H9 (cell line): ENCODE measurements around the gene CACNA1D. TPM values are rescaled to one million over a fixed set of nuclear protein-coding genes. Genes with fewer than 3 reads are reported as not detected.

Source experiments
- DNase-seq: peaks from one replicate; pipeline ENCODE4 v3.0.0-alpha.2; 2017
- H2AFZ ChIP-seq: one replicate; pipeline ENCODE4 v1.6.1; 2013; ENCODE audit warnings: mild to moderate bottlenecking, low read length, control low read depth, moderate library complexity
- H2AK5ac ChIP-seq: 2 replicates; pipeline ENCODE4 v1.6.1; 2013; ENCODE audit warnings: low read length, control low read depth, mixed read lengths; ENCODE audit not compliant: insufficient read length
- H2BK120ac ChIP-seq: one replicate; pipeline ENCODE4 v1.6.1; 2013; ENCODE audit warnings: low read depth, mild to moderate bottlenecking, low read length, control low read depth, inconsistent platforms; ENCODE audit not compliant: poor library complexity, severe bottlenecking
- H2BK12ac ChIP-seq: 2 replicates; pipeline ENCODE4 v1.6.1; 2013; ENCODE audit warnings: low read length, control low read depth, mixed read lengths, low read depth; ENCODE audit not compliant: insufficient read length
- H2BK15ac ChIP-seq: 2 replicates; pipeline ENCODE4 v1.6.1; 2013; ENCODE audit warnings: low read depth, low read length, control low read depth
- H2BK20ac ChIP-seq: one replicate; pipeline ENCODE4 v1.6.1; 2013; ENCODE audit warnings: low read depth, mild to moderate bottlenecking, low read length, control low read depth, inconsistent platforms; ENCODE audit not compliant: poor library complexity, severe bottlenecking
- H2BK5ac ChIP-seq: 2 replicates; pipeline ENCODE4 v1.6.1; 2013; ENCODE audit warnings: low read length, control low read depth, mixed read lengths; ENCODE audit not compliant: insufficient read length
- H3K14ac ChIP-seq: 2 replicates; pipeline ENCODE4 v1.6.1; 2013; ENCODE audit warnings: low read length, control low read depth; ENCODE audit not compliant: insufficient read depth
- H3K18ac ChIP-seq: 2 replicates; pipeline ENCODE4 v1.6.1; 2013; ENCODE audit warnings: low read depth, mild to moderate bottlenecking, mixed read lengths, low read length, control low read depth; ENCODE audit not compliant: insufficient read length
- H3K23ac ChIP-seq: 2 replicates; pipeline ENCODE4 v1.6.1; 2013; ENCODE audit warnings: low read length, control low read depth, mixed read lengths, low read depth; ENCODE audit not compliant: insufficient read length
- H3K23me2 ChIP-seq: 2 replicates; pipeline ENCODE4 v1.6.1; 2013; ENCODE audit warnings: low read depth, mild to moderate bottlenecking, mixed read lengths, low read length, control low read depth; ENCODE audit not compliant: insufficient read length, poor library complexity, severe bottlenecking
- H3K27ac ChIP-seq: 2 replicates; pipeline ENCODE4 v1.5.1; 2013; ENCODE audit warnings: low read length, control low read depth, mixed read lengths, low read depth; ENCODE audit not compliant: insufficient read length
- H3K27me3 ChIP-seq: 2 replicates; pipeline ENCODE4 v1.6.1; 2013; ENCODE audit warnings: low read length, control low read depth, inconsistent platforms; ENCODE audit not compliant: insufficient read depth
- H3K4ac ChIP-seq: 2 replicates; pipeline ENCODE4 v1.6.1; 2013; ENCODE audit warnings: low read depth, mild to moderate bottlenecking, control low read depth, inconsistent platforms, low read length, moderate library complexity
- H3K4me1 ChIP-seq: 2 replicates; pipeline ENCODE4 v1.6.1; 2013; ENCODE audit warnings: low read length, control low read depth, inconsistent platforms; ENCODE audit not compliant: insufficient read depth
- H3K4me2 ChIP-seq: 2 replicates; pipeline ENCODE4 v1.6.1; 2013; ENCODE audit warnings: low read length, control low read depth, mixed read lengths; ENCODE audit not compliant: insufficient read length, insufficient read depth
- H3K56ac ChIP-seq: 2 replicates; pipeline ENCODE4 v1.6.1; 2013; ENCODE audit warnings: low read depth, mild to moderate bottlenecking, mixed read lengths, low read length, control low read depth; ENCODE audit not compliant: insufficient read length
- H3K79me1 ChIP-seq: 2 replicates; pipeline ENCODE4 v1.6.1; 2013; ENCODE audit warnings: low read depth, mild to moderate bottlenecking, moderate library complexity, low read length, control low read depth, inconsistent platforms; ENCODE audit not compliant: insufficient read depth, poor library complexity, severe bottlenecking
- H3K79me2 ChIP-seq: 2 replicates; pipeline ENCODE4 v1.6.1; 2013; ENCODE audit warnings: low read length, control low read depth, inconsistent platforms; ENCODE audit not compliant: insufficient read depth
- H3K9ac ChIP-seq: 2 replicates; pipeline ENCODE4 v1.6.1; 2013; ENCODE audit warnings: low read length, control low read depth, mixed read lengths; ENCODE audit not compliant: insufficient read length; ENCODE audit errors: extremely low read depth
- H3K9me3 ChIP-seq: one replicate; pipeline ENCODE4 v1.6.1; 2013; ENCODE audit warnings: low read depth, low read length, inconsistent platforms; ENCODE audit not compliant: control insufficient read depth
- H3T11ph ChIP-seq: one replicate; pipeline ENCODE4 v1.6.1; 2013; ENCODE audit warnings: mild to moderate bottlenecking, low read length, control low read depth, inconsistent platforms
- H4K20me1 ChIP-seq: one replicate; pipeline ENCODE4 v1.6.1; 2013; ENCODE audit not compliant: control insufficient read depth, insufficient read length, insufficient read depth
- H4K5ac ChIP-seq: 2 replicates; pipeline ENCODE4 v1.6.1; 2013; ENCODE audit warnings: low read depth, mild to moderate bottlenecking, mixed read lengths, low read length, control low read depth; ENCODE audit not compliant: insufficient read length
- H4K8ac ChIP-seq: replicated peaks from 2 replicates; pipeline ENCODE4 v1.6.1; 2013; ENCODE audit warnings: low read length, control low read depth, mixed read lengths, low read depth; ENCODE audit not compliant: insufficient read length
- H4K91ac ChIP-seq: 2 replicates; pipeline ENCODE4 v1.6.1; 2013; ENCODE audit warnings: low read depth, mild to moderate bottlenecking, moderate library complexity, mixed read lengths, low read length, control low read depth; ENCODE audit not compliant: insufficient read length
- H3K27ac Mint-ChIP-seq, 3 experiments: 2 replicates in 2 of 3; 3 replicates in 1 of 3; pipeline ENCODE4 v1.8.0; 2020 to 2021; ENCODE audit warnings: mixed read lengths in 3 of 3, mild to moderate bottlenecking in 1 of 3, moderate library complexity in 1 of 3
- H3K27me3 Mint-ChIP-seq: 2 replicates; pipeline ENCODE4 v1.8.0; 2021; ENCODE audit warnings: low read depth, mild to moderate bottlenecking, moderate library complexity, mixed read lengths
- H3K36me3 Mint-ChIP-seq, 3 experiments: 2 replicates in 2 of 3; 3 replicates in 1 of 3; pipeline ENCODE4 v1.8.0; 2020 to 2021; ENCODE audit warnings: low read depth in 3 of 3, mixed read lengths in 3 of 3; ENCODE audit not compliant: insufficient read depth in 1 of 3
- H3K4me1 Mint-ChIP-seq, 2 experiments: 2 replicates each; pipeline ENCODE4 v1.8.0; 2020; ENCODE audit warnings: mixed read lengths in 2 of 2
- H3K4me3 Mint-ChIP-seq, 2 experiments: 2 replicates in 1 of 2; 3 replicates in 1 of 2; pipeline ENCODE4 v1.8.0; 2020 to 2021; ENCODE audit warnings: mild to moderate bottlenecking in 2 of 2, mixed read lengths in 2 of 2, moderate library complexity in 1 of 2
- H3K9me3 Mint-ChIP-seq, 2 experiments: 2 replicates in 1 of 2; 3 replicates in 1 of 2; pipeline ENCODE4 v1.8.0; 2020; ENCODE audit warnings: mild to moderate bottlenecking in 2 of 2, mixed read lengths in 2 of 2, moderate library complexity in 1 of 2
- WGBS: extraction: QIAGEN DNeasy Blood & Tissue Kit; methylation state at CpG from one replicate; pipeline ENCODE4 v1.1.7; 2013; ENCODE audit warnings: missing lambda C conversion rate, low lambda C conversion rate, mixed read lengths; ENCODE audit not compliant: insufficient read length; ENCODE audit errors: extremely low coverage; 5-methylcytosine and 5-hydroxymethylcytosine counted together
- total RNA-seq: library from RNA; stranded (reverse); gene quantifications from 2 replicates; pipeline ENCODE4 v1.2.1, GENCODE V29; 2021
- TF ChIP-seq, protein P1 (sequence below): fragments of 200-600 bp; sonication (generic); conservative IDR thresholded peaks from 3 replicates; pipeline ENCODE4 v1.8.0; 2021; ENCODE audit warnings: antibody characterized with exemption, mild to moderate bottlenecking

Gene CACNA1D
- total RNA-seq, 1 experiment from 2014 or later: 3.5 TPM

DNA sequence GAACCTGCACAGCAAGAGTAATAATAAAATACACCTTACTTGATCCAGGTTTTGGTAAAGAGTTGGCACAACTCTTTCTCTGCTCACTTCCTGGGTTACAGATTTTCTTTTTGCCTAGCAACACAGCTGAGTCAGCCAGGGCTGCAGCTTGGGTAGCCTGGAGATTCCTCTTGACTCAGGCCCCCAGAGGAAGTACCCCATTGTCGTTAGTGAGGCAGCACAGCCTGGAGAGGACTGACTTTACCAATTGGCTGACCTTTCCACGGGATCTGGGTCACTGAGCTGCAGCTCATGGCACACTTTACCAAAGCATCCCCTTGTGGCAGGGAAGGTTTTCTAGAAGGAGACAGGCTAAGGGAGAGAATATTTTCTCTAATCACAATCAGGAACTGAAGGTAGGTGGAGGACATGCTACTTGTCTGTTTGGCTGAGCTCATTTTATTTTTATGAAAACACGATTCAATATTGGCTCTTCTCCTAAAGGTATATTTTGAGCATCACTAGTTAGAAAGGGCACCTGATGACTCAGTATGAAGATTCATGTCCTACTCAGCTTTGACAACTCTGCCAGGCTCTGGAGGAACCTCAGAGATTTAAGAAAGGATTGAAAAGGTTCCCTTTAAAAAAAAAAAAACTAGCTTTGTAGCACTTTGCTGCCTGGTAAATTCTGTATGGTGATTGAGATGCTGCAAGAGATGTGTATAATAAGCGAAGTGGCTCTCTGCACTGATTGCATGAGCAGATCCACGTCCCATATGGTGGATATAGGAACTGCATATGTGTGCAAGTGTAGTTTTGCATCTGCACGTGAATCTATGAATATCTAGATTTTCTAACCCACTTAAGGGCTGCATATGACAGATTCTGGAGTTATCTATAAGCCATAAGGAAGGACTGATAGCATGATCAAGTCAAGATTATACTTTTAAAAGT, 227.0 kb downstream of the CACNA1D start:
- H3K36me3 Mint-ChIP-seq: no peaks in the 10 kb centered on the region; a peak in 1 of 7 replicates
- H3K23me2 ChIP-seq: no peaks in the 10 kb centered on the region
- peaks cover 15 to 16% of the 10 kb centered on the region in 2 experiments for H3K4me1 Mint-ChIP-seq
- H3K23ac ChIP-seq: no peak overlapping the region
- H3K9me3 ChIP-seq: no peaks in the 10 kb centered on the region
- no peak overlapping the region for H2BK12ac ChIP-seq
- H3T11ph ChIP-seq: no peak overlapping the region
- TF ChIP-seq, protein P1, sequence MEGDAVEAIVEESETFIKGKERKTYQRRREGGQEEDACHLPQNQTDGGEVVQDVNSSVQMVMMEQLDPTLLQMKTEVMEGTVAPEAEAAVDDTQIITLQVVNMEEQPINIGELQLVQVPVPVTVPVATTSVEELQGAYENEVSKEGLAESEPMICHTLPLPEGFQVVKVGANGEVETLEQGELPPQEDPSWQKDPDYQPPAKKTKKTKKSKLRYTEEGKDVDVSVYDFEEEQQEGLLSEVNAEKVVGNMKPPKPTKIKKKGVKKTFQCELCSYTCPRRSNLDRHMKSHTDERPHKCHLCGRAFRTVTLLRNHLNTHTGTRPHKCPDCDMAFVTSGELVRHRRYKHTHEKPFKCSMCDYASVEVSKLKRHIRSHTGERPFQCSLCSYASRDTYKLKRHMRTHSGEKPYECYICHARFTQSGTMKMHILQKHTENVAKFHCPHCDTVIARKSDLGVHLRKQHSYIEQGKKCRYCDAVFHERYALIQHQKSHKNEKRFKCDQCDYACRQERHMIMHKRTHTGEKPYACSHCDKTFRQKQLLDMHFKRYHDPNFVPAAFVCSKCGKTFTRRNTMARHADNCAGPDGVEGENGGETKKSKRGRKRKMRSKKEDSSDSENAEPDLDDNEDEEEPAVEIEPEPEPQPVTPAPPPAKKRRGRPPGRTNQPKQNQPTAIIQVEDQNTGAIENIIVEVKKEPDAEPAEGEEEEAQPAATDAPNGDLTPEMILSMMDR: peak; percentile 24; the same call in 1 of the 3 replicates
- no peak overlapping the region for H4K8ac ChIP-seq
- H3K18ac ChIP-seq: no peak overlapping the region
- no peak overlapping the region for H3K4me2 ChIP-seq
- H3K4me1 ChIP-seq: peaks cover 1% of the 10 kb centered on the region; the same call in 1 of the 2 replicates
- H3K9ac ChIP-seq: no peak overlapping the region
- no peak overlapping the region for H3K27ac ChIP-seq
- peak; percentile 52 for DNase-seq
- no peaks in the 10 kb centered on the region for H3K79me2 ChIP-seq
- H2AK5ac ChIP-seq: no peak overlapping the region
- H3K79me1 ChIP-seq: no peaks in the 10 kb centered on the region
- H3K27ac Mint-ChIP-seq: peak overlapping the region in 1 of 3 experiments; percentile 27; a peak in 1 of 7 replicates
- no peak overlapping the region for H4K91ac ChIP-seq
- H3K9me3 Mint-ChIP-seq: no peaks in the 10 kb centered on the region
- no peak overlapping the region for H2BK5ac ChIP-seq
- H3K56ac ChIP-seq: no peak overlapping the region
- H3K27me3 ChIP-seq: no peaks in the 10 kb centered on the region
- H4K5ac ChIP-seq: no peak overlapping the region
- H2BK120ac ChIP-seq: no peak overlapping the region
- no peak overlapping the region for H3K4ac ChIP-seq
- no peak overlapping the region for H2AFZ ChIP-seq
- H3K4me3 Mint-ChIP-seq: no peak overlapping the region
- no CpG with 5 or more reads among the region's 6 CpGs for WGBS
- no peak overlapping the region for H3K14ac ChIP-seq
- no peaks in the 10 kb centered on the region; the same call in none of the 2 replicates for H3K27me3 Mint-ChIP-seq
- H2BK15ac ChIP-seq: no peak overlapping the region
- H2BK20ac ChIP-seq: no peak overlapping the region
- no peaks in the 10 kb centered on the region for H4K20me1 ChIP-seq
